A549 (cell line): ENCODE measurements around the gene PTGFRN. TPM values are rescaled to one million over a fixed set of nuclear protein-coding genes. Genes with fewer than 3 reads are reported as not detected.

ENCODE experiments used
- ATAC-seq, 2 experiments: fragments of 200-7000 bp in 1 of 2; fragments of >200 bp in 1 of 2; cut with Nextera tagmentation in 1 of 2; cut with Tn5 transposase in 1 of 2; 3 replicates each; pipeline versions ENCODE4 v1.8.0 to v1.9.1; 2018 to 2020; ENCODE audit warnings: mild to moderate bottlenecking in 1 of 2, moderate library complexity in 1 of 2
- CTCF ChIA-PET: fragments of 300-600 bp; sonication (Branson Sonifier 250); formaldehyde crosslinking; extraction: SDS; loops from one replicate; lab custom pipeline; 2021; ENCODE audit warnings: antibody characterized with exemption, inconsistent platforms; lab: Yijun Ruan, JAX
- POLR2A ChIA-PET: fragments of 350-600 bp; formaldehyde crosslinking; extraction: SDS; loops from one replicate; lab custom pipeline; 2021; ENCODE audit warnings: antibody characterized with exemption, inconsistent platforms; lab: Yijun Ruan, JAX
- DNase-seq, 2 experiments: peaks; one replicate each; pipeline versions ENCODE4 v3.0.0 to v3.0.0-alpha.2; 2011 to 2016; ENCODE audit warnings: low read depth in 1 of 2, low spot score in 1 of 2
- FAIRE-seq: peaks from 2 replicates; lab custom pipeline; 2011; peaks lifted over from hg19 to GRCh38; lab: Jason Lieb, UNC
- H3K27ac ChIP-seq, 2 experiments: fragments of >200 bp; sonication (Bioruptor Twin); formaldehyde crosslinking; 3 replicates each; pipeline ENCODE4 v1.5.1; 2016 to 2017
- H3K4me1 ChIP-seq: fragments of >200 bp; sonication (Bioruptor Twin); formaldehyde crosslinking; 3 replicates; pipeline ENCODE4 v1.6.1; 2016
- H3K4me2 ChIP-seq: fragments of >200 bp; sonication (Bioruptor Twin); formaldehyde crosslinking; 3 replicates; pipeline ENCODE4 v1.6.1; 2016
- H3K4me3 ChIP-seq: fragments of >200 bp; sonication (Bioruptor Twin); formaldehyde crosslinking; 3 replicates; pipeline ENCODE4 v1.5.1; 2016
- H3K9me3 ChIP-seq: fragments of >200 bp; sonication (Bioruptor Twin); formaldehyde crosslinking; 3 replicates; pipeline ENCODE4 v1.6.1; 2016
- BHLHE40 ChIP-seq: IDR thresholded peaks from 2 replicates; pipeline ENCODE4 v1.6.1; 2012; ENCODE audit warnings: low read depth, low read length, inconsistent platforms
- CBX2 ChIP-seq: fragments of 200-600 bp; sonication (generic); IDR thresholded peaks from 2 replicates; pipeline ENCODE4 v1.6.1; 2016; ENCODE audit warnings: low read depth, mild to moderate bottlenecking, borderline replicate concordance
- CBX8 ChIP-seq: fragments of 200-600 bp; sonication (generic); IDR thresholded peaks from 2 replicates; pipeline ENCODE4 v1.6.1; 2016
- CHD2 ChIP-seq: fragments of 150-350 bp; IDR thresholded peaks from 2 replicates; pipeline ENCODE4 v1.6.1; 2014; ENCODE audit warnings: low read length; ENCODE audit not compliant: partially characterized antibody
- CHD4 ChIP-seq: fragments of 200-600 bp; sonication (generic); IDR thresholded peaks from 2 replicates; pipeline ENCODE4 v1.6.1; 2016; ENCODE audit warnings: antibody characterized with exemption, mild to moderate bottlenecking, borderline replicate concordance
- CTCF ChIP-seq: fragments of >200 bp; sonication (Bioruptor Twin); formaldehyde crosslinking; IDR thresholded peaks from 3 replicates; pipeline ENCODE4 v1.5.1; 2016
- ESRRA ChIP-seq: fragments of 150-350 bp; IDR thresholded peaks from 2 replicates; pipeline ENCODE4 v1.6.1; 2014; ENCODE audit warnings: mild to moderate bottlenecking, low read length, borderline replicate concordance
- FOXS1 ChIP-seq: fragments of 250-450 bp; sonication (Bioruptor Pico); IDR thresholded peaks from 2 replicates; pipeline ENCODE4 v1.5.0; 2020; ENCODE audit warnings: mild to moderate bottlenecking, moderate library complexity
- HEYL ChIP-seq: fragments of 250-450 bp; sonication (Bioruptor Pico); IDR thresholded peaks from 2 replicates; pipeline ENCODE4 v1.8.0; 2021; ENCODE audit warnings: mild to moderate bottlenecking, moderate library complexity
- HOXB5 ChIP-seq: fragments of 250-450 bp; sonication (Bioruptor Pico); IDR thresholded peaks from 2 replicates; pipeline ENCODE4 v1.5.0; 2020; ENCODE audit warnings: mild to moderate bottlenecking, moderate library complexity
- KDM1A ChIP-seq: fragments of 200-600 bp; sonication (generic); IDR thresholded peaks from 2 replicates; pipeline ENCODE4 v1.6.1; 2016; ENCODE audit warnings: low read depth, mild to moderate bottlenecking
- MAZ ChIP-seq: fragments of 150-350 bp; IDR thresholded peaks from 2 replicates; pipeline ENCODE4 v1.6.1; 2014; ENCODE audit warnings: antibody characterized with exemption, low read depth, low read length, borderline replicate concordance
- MYC ChIP-seq: IDR thresholded peaks from 2 replicates; pipeline ENCODE4 v1.6.1; 2012; ENCODE audit warnings: mild to moderate bottlenecking, inconsistent platforms, low read length, improper control_type of control experiment, borderline replicate concordance
- NR3C1 ChIP-seq: fragments of >200 bp; sonication (Bioruptor Twin); formaldehyde crosslinking; IDR thresholded peaks from 3 replicates; pipeline ENCODE4 v1.6.1; 2017
- POLR2AphosphoS2 ChIP-seq: conservative IDR thresholded peaks from 2 replicates; pipeline ENCODE4 v1.6.1; 2012; ENCODE audit warnings: low read length, improper control_type of control experiment, inconsistent platforms
- RAD21 ChIP-seq, 2 experiments: fragments of >200 bp in 1 of 2; sonication (Bioruptor Twin) in 1 of 2; formaldehyde crosslinking in 1 of 2; IDR thresholded peaks in 1 of 2; conservative IDR thresholded peaks in 1 of 2; 2 replicates in 1 of 2; 3 replicates in 1 of 2; pipeline ENCODE4 v1.6.1; 2012 to 2018; ENCODE audit warnings: inconsistent platforms in 1 of 2
- SMC3 ChIP-seq: fragments of >200 bp; sonication (Bioruptor Twin); formaldehyde crosslinking; IDR thresholded peaks from 3 replicates; pipeline ENCODE4 v1.6.1; 2018; ENCODE audit warnings: inconsistent platforms
- TP53 ChIP-seq: fragments of 250-450 bp; sonication (Bioruptor Pico); IDR thresholded peaks from 2 replicates; pipeline ENCODE4 v1.5.0; 2021; ENCODE audit warnings: mild to moderate bottlenecking, moderate library complexity
- ZSCAN20 ChIP-seq: fragments of 250-450 bp; sonication (Bioruptor Pico); IDR thresholded peaks from 2 replicates; pipeline ENCODE4 v1.8.0; 2022; ENCODE audit warnings: mild to moderate bottlenecking, moderate library complexity
- WGBS: methylation state at CpG from one replicate; pipeline ENCODE4 v1.1.6; 2017; ENCODE audit errors: missing lambda C conversion rate; 5-methylcytosine and 5-hydroxymethylcytosine counted together
- polyA plus RNA-seq, 4 experiments: library from polyadenylated mRNA; depleted of rRNA in 3 of 4; stranded (reverse); fragments of >200 nt; fragmentation: RNase III in 1 of 4; extraction: RNeasy Plus Mini Kit Qiagen cat#74134 plus additional on column Dnase treatment in 1 of 4; gene quantifications; 2 replicates in 3 of 4; 3 replicates in 1 of 4; pipeline ENCODE4 v1.2.3, GENCODE V29; 2011 to 2017
- TF ChIP-seq, protein P1 (sequence below): IDR thresholded peaks from 2 replicates; pipeline ENCODE4 v1.6.1; 2012

The PTGFRN gene
- polyA plus RNA-seq, 2 of the 4 experiments (the other 2 are of a cell fraction), result 17.4 to 39.0 TPM

DNA sequence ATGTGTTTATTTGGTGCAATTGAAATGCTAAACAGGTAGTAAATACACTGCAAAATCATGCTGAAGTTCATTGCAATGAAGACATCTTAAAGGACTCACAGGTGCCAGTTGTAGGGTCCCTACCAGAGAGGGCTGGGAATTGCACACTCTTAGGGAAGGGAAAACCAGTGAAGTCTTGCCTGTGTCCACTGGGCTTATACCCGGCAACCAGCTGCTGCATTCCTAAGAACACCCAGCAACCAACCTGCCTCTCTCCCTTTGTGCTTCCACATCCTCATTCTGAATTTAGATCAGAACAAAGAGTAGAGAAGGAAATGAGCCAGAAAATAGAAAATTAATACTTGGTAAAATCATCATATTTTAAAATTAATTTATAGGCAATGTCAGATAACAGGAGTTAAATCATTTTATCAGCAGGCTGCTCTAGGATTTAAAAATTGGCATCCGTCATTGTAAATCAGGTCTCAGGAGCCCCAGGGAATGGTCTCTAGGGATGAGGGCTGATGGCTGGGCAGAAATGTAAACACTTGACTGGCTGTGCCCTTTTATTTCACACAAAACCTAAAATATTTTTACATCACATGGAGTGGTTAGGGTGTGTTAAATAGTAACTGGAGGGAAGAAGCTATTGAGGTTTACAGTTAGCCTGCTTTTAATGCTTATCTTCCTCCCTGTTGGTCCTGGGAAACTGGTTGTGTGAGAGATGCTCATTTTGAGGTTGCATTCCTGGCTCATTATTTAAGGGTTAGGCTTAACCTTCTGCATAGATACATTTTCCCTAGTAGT, 31.3 kb downstream of the PTGFRN start:
- FAIRE-seq, result no peak
- ChIA-PET POLR2A (no interaction called here), CTCF (no interaction called here)
- Histone ChIP-seq H3K4me3 (no peak overlapping the region), H3K4me2 (no peak overlapping the region), H3K9me3 (no peaks in the 10 kb centered on the region), H3K27ac (no peak overlapping the region), H3K4me1 (no peaks in the 10 kb centered on the region)
- 85% methylated on average over 2 of the region's 2 CpGs for WGBS
- no peak for DNase-seq
- no peak for ATAC-seq
- no peak for TF ChIP-seq ESRRA
- no peak for TF ChIP-seq RAD21 (conservative IDR thresholded peaks at IDR 0.05 in 1 of 2, IDR thresholded peaks at IDR 0.05 in 1 of 2)
- TF ChIP-seq MAZ, result no peak
- TF ChIP-seq KDM1A, result no peak
- TF ChIP-seq HOXB5 (CRISPR knock-in tag), result no peak
- TF ChIP-seq BHLHE40, result no peak

DNA sequence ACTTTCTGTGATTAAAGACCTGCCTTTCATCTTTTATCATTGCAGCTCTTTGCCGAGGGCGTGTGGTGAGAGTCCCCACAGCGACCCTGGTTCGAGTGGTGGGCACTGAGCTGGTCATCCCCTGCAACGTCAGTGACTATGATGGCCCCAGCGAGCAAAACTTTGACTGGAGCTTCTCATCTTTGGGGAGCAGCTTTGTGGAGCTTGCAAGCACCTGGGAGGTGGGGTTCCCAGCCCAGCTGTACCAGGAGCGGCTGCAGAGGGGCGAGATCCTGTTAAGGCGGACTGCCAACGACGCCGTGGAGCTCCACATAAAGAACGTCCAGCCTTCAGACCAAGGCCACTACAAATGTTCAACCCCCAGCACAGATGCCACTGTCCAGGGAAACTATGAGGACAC, 32.0 kb downstream of the PTGFRN start:
- FAIRE-seq (no peak), DNase-seq (no peak), ATAC-seq (no peak)
- no peaks in the 10 kb centered on the region for H3K9me3 ChIP-seq
- H3K27ac ChIP-seq, result no peak overlapping the region
- WGBS, result 92% methylated on average over 7 of the region's 13 CpGs
- no peaks in the 10 kb centered on the region for H3K4me1 ChIP-seq
- TF ChIP-seq, protein P1, sequence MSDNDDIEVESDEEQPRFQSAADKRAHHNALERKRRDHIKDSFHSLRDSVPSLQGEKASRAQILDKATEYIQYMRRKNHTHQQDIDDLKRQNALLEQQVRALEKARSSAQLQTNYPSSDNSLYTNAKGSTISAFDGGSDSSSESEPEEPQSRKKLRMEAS, result no peak
- no peak for TF ChIP-seq KDM1A
- no peak for TF ChIP-seq HEYL (CRISPR knock-in tag)
- TF ChIP-seq CBX8, result no peak
- no peak for TF ChIP-seq CBX2
- TF ChIP-seq FOXS1 (CRISPR knock-in tag), result no peak
- TF ChIP-seq SMC3, result no peak
- no peak for TF ChIP-seq RAD21 (conservative IDR thresholded peaks at IDR 0.05 in 1 of 2, IDR thresholded peaks at IDR 0.05 in 1 of 2)
- TF ChIP-seq CHD2, result no peak
- TF ChIP-seq NR3C1, result no peak
- no peak for TF ChIP-seq MYC
- TF ChIP-seq POLR2AphosphoS2, result no peak
- TF ChIP-seq CTCF, result no peak
- no peak for TF ChIP-seq ZSCAN20 (CRISPR knock-in tag)
- TF ChIP-seq CHD4, result no peak
- ChIA-PET CTCF (no interaction called here), POLR2A (no interaction called here)
- H3K4me2 ChIP-seq, result no peak overlapping the region
- H3K4me3 ChIP-seq, result no peak overlapping the region

DNA sequence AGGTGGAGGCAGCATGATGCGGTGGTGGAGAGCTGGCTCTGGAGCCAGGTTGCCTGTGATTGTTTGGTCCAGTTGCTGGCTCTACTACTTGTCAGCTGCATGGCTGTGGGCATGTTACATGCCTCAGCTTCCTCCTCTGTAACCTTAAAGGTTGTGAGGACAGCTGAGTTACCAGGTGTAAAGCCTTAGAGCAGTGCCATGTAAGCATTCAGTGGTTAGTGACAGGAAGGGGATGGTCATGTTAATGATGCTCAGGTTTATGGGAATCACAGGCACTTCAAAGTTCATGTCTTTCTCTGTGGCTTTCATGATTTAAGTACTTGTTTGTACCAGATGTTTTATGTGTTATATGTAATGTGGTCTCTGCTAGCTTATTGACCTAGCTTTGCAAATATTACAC, 32.6 kb downstream of the PTGFRN start:
- no peaks in the 10 kb centered on the region for H3K9me3 ChIP-seq
- no peaks in the 10 kb centered on the region for H3K4me1 ChIP-seq
- H3K4me3 ChIP-seq, result no peak overlapping the region
- FAIRE-seq (no peak), DNase-seq (no peak), ATAC-seq (no peak)
- H3K4me2 ChIP-seq, result no peak overlapping the region
- ChIA-PET CTCF (no interaction called here), POLR2A (no interaction called here)
- WGBS, result 86% methylated on average over 1 of the region's 1 CpG
- H3K27ac ChIP-seq, result no peak overlapping the region
- no peak for TF ChIP-seq TP53 (CRISPR knock-in tag)
